Measurements from ENCODE around the gene CD2AP.

Gene CD2AP

GRCh38 chr6:47581591-47581990, 104.0 kb downstream of the CD2AP start:
- H3K4me1 ChIP-seq (ENCODE audit: control insufficient read depth, low read depth, low read length), result no peaks in the 10 kb centered on the region
- H3K27ac ChIP-seq (ENCODE audit: low read length), result no peak overlapping the region
- no peak overlapping the region for H3K4me3 ChIP-seq (ENCODE audit: low read length)
- no peaks in the 10 kb centered on the region for H3K27me3 ChIP-seq (ENCODE audit: control insufficient read depth, insufficient read depth, low read length)
- H3K36me3 ChIP-seq (ENCODE audit: control insufficient read depth, low read depth, low read length), result peaks cover 41% of the 10 kb centered on the region
- no peaks in the 10 kb centered on the region for H3K9me3 ChIP-seq (ENCODE audit: control insufficient read depth, low read depth, low read length)
- H3K9ac ChIP-seq (ENCODE audit: low read length), result no peak overlapping the region

DNA sequence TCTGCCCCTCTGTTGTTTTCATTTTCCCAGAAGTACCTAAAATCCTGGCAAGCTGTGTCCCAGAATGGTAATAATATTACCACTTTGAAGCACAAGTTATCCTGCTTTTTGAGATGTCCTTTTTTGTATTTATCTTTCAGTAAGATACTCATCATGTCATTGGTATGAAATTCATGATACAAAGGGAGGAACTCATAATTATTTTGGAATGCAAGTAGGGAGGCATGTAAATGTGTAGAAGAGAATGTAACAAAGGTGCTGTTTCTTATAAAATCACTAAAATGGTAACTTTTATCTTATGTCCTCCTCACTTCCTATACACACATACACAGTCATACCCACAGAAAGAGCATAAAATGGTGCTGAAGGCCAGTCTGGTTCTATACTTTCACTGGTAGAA, 109.9 kb downstream of the CD2AP start:
- Histone ChIP-seq H3K27ac (ENCODE audit: low read length) (no peak overlapping the region), H3K4me1 (ENCODE audit: control insufficient read depth, low read depth, low read length) (no peaks in the 10 kb centered on the region), H3K4me3 (ENCODE audit: low read length) (no peak overlapping the region), H3K9me3 (ENCODE audit: control insufficient read depth, low read depth, low read length) (no peaks in the 10 kb centered on the region), H3K9ac (ENCODE audit: low read length) (no peak overlapping the region), H3K36me3 (ENCODE audit: control insufficient read depth, low read depth, low read length) (peaks cover 50% of the 10 kb centered on the region), H3K27me3 (ENCODE audit: control insufficient read depth, insufficient read depth, low read length) (no peaks in the 10 kb centered on the region)

- no peak overlapping the region for H3K4me3 ChIP-seq (ENCODE audit: low read length)
- H3K36me3 ChIP-seq (ENCODE audit: control insufficient read depth, low read depth, low read length), result peaks cover 46% of the 10 kb centered on the region
- H3K4me1 ChIP-seq (ENCODE audit: control insufficient read depth, low read depth, low read length), result no peaks in the 10 kb centered on the region
- no peaks in the 10 kb centered on the region for H3K9me3 ChIP-seq (ENCODE audit: control insufficient read depth, low read depth, low read length)
- no peaks in the 10 kb centered on the region for H3K27me3 ChIP-seq (ENCODE audit: control insufficient read depth, insufficient read depth, low read length)
- H3K9ac ChIP-seq (ENCODE audit: low read length), result no peak overlapping the region
- peak overlapping the region; percentile 54 for H3K27ac ChIP-seq (ENCODE audit: low read length)
These were observed 114.7 kb downstream of the CD2AP start for GRCh38 chr6:47592131-47592840.

GRCh38 chr6:47593979-47594378, 116.4 kb downstream of the CD2AP start:
- peaks cover 42% of the 10 kb centered on the region for H3K36me3 ChIP-seq (ENCODE audit: control insufficient read depth, low read depth, low read length)
- H3K9me3 ChIP-seq (ENCODE audit: control insufficient read depth, low read depth, low read length), result no peaks in the 10 kb centered on the region
- no peak overlapping the region for H3K4me3 ChIP-seq (ENCODE audit: low read length)
- no peaks in the 10 kb centered on the region for H3K27me3 ChIP-seq (ENCODE audit: control insufficient read depth, insufficient read depth, low read length)
- no peaks in the 10 kb centered on the region for H3K4me1 ChIP-seq (ENCODE audit: control insufficient read depth, low read depth, low read length)
- no peak overlapping the region for H3K27ac ChIP-seq (ENCODE audit: low read length)
- no peak overlapping the region for H3K9ac ChIP-seq (ENCODE audit: low read length)

DNA sequence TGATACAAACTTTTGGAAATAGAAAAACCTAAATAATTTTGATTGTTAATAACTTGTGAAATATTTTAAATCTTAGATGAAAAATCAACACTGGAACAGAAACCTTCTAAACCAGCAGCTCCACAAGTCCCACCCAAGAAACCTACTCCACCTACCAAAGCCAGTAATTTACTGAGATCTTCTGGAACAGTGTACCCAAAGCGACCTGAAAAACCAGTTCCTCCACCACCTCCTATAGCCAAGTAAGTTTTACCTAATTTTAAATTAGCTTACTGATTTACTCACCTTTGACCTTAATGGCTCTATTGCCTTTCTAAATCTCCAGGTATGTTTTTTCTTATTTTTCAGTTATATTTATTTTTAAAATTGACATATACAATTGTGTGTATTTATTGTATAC, 118.2 kb downstream of the CD2AP start:
- Histone ChIP-seq H3K27me3 (ENCODE audit: control insufficient read depth, insufficient read depth, low read length) (no peaks in the 10 kb centered on the region), H3K27ac (ENCODE audit: low read length) (no peak overlapping the region), H3K36me3 (ENCODE audit: control insufficient read depth, low read depth, low read length) (peaks cover 45% of the 10 kb centered on the region), H3K4me1 (ENCODE audit: control insufficient read depth, low read depth, low read length) (no peaks in the 10 kb centered on the region), H3K9me3 (ENCODE audit: control insufficient read depth, low read depth, low read length) (no peaks in the 10 kb centered on the region), H3K4me3 (ENCODE audit: low read length) (no peak overlapping the region), H3K9ac (ENCODE audit: low read length) (no peak overlapping the region)

- peaks cover 41% of the 10 kb centered on the region for H3K36me3 ChIP-seq (ENCODE audit: control insufficient read depth, low read depth, low read length)
These were observed 120.8 kb downstream of the CD2AP start for GRCh38 chr6:47598367-47598766.

DNA sequence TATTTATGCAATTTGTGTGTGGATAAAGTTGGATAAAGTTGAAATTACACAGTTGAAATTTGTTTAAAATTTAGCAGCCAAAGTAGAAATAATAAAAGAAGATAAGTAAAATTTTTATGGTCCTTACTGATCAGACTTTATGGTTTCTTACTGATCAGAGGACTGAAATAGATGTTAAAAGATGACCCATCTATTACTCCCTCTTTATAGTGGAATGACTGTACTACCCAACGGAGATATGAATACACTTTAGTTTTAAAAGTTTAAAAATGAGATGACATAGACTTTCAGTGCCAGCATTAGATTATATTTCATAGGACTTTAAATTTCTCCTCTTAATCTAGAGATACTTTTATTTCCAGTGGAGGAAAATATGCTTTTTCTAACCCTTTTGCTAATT, 121.9 kb downstream of the CD2AP start:
- Histone ChIP-seq H3K36me3 (ENCODE audit: control insufficient read depth, low read depth, low read length) (peaks cover 41% of the 10 kb centered on the region), H3K27me3 (ENCODE audit: control insufficient read depth, insufficient read depth, low read length) (no peaks in the 10 kb centered on the region), H3K27ac (ENCODE audit: low read length) (no peak overlapping the region), H3K9ac (ENCODE audit: low read length) (no peak overlapping the region), H3K9me3 (ENCODE audit: control insufficient read depth, low read depth, low read length) (no peaks in the 10 kb centered on the region), H3K4me1 (ENCODE audit: control insufficient read depth, low read depth, low read length) (no peaks in the 10 kb centered on the region), H3K4me3 (ENCODE audit: low read length) (no peak overlapping the region)

More at GRCh38 chr6:47598367-47598766, 120.8 kb downstream of the CD2AP start:
- Histone ChIP-seq H3K4me1 (ENCODE audit: control insufficient read depth, low read depth, low read length) (no peaks in the 10 kb centered on the region), H3K4me3 (ENCODE audit: low read length) (no peak overlapping the region), H3K27me3 (ENCODE audit: control insufficient read depth, insufficient read depth, low read length) (no peaks in the 10 kb centered on the region), H3K9me3 (ENCODE audit: control insufficient read depth, low read depth, low read length) (no peaks in the 10 kb centered on the region), H3K27ac (ENCODE audit: low read length) (no peak overlapping the region), H3K9ac (ENCODE audit: low read length) (no peak overlapping the region)

GRCh38 chr6:47603227-47603626, 125.6 kb downstream of the CD2AP start:
- H3K36me3 ChIP-seq (ENCODE audit: control insufficient read depth, low read depth, low read length), result peaks cover 36% of the 10 kb centered on the region

DNA sequence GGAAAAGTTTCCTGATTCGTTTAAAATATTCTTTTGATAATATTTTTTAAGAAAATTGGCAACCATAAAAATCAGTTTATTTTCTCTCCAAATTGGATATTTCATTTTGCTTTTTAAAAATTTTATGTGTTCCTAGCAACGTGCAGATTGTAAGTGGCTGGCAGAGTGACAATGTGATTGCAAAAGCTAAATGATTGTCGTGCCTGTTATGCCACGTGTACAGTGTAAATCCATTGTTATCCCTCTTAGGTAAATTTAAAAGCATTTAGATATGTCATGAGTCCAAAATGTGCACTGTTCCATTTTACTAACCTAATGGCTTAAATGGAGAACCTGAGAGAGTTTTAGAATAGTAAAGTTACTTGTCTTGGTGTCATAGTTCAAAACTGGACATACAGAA, 126.4 kb downstream of the CD2AP start:
- Histone ChIP-seq H3K27ac (ENCODE audit: low read length) (no peak overlapping the region), H3K27me3 (ENCODE audit: control insufficient read depth, insufficient read depth, low read length) (no peaks in the 10 kb centered on the region), H3K36me3 (ENCODE audit: control insufficient read depth, low read depth, low read length) (peaks cover 34% of the 10 kb centered on the region), H3K9me3 (ENCODE audit: control insufficient read depth, low read depth, low read length) (no peaks in the 10 kb centered on the region), H3K4me1 (ENCODE audit: control insufficient read depth, low read depth, low read length) (no peaks in the 10 kb centered on the region), H3K4me3 (ENCODE audit: low read length) (no peak overlapping the region), H3K9ac (ENCODE audit: low read length) (no peak overlapping the region)

More at GRCh38 chr6:47603227-47603626, 125.6 kb downstream of the CD2AP start:
- H3K4me3 ChIP-seq (ENCODE audit: low read length), result no peak overlapping the region
- no peaks in the 10 kb centered on the region for H3K27me3 ChIP-seq (ENCODE audit: control insufficient read depth, insufficient read depth, low read length)
- no peaks in the 10 kb centered on the region for H3K9me3 ChIP-seq (ENCODE audit: control insufficient read depth, low read depth, low read length)
- no peak overlapping the region for H3K9ac ChIP-seq (ENCODE audit: low read length)
- H3K4me1 ChIP-seq (ENCODE audit: control insufficient read depth, low read depth, low read length), result no peaks in the 10 kb centered on the region
- H3K27ac ChIP-seq (ENCODE audit: low read length), result no peak overlapping the region

- Histone ChIP-seq H3K4me3 (ENCODE audit: low read length) (no peak overlapping the region), H3K27me3 (ENCODE audit: control insufficient read depth, insufficient read depth, low read length) (no peaks in the 10 kb centered on the region), H3K9me3 (ENCODE audit: control insufficient read depth, low read depth, low read length) (no peaks in the 10 kb centered on the region), H3K9ac (ENCODE audit: low read length) (no peak overlapping the region), H3K27ac (ENCODE audit: low read length) (no peak overlapping the region), H3K36me3 (ENCODE audit: control insufficient read depth, low read depth, low read length) (peaks cover 24% of the 10 kb centered on the region), H3K4me1 (ENCODE audit: control insufficient read depth, low read depth, low read length) (no peaks in the 10 kb centered on the region)
These were observed 144.4 kb downstream of the CD2AP start for GRCh38 chr6:47621838-47622449.

DNA sequence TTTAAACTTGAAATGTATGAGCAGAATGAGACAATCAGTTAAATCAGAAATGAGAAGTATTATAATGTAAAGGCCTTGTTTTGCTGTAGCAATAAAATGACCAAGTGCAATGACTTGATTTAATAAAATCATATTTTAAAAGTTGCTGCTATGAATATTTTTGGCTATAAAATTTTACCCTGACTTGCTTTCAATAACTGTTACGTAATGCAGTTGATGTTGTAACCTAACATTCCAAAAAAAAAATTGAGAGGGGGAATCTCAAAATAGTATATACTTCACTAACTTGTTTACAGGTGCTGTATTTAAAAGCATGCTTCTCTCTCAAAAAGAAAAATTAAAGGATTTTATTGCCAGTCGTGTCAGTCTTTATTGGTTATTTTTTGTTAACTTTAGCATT, 149.2 kb downstream of the CD2AP start:
- H3K27me3 ChIP-seq (ENCODE audit: control insufficient read depth, insufficient read depth, low read length), result no peaks in the 10 kb centered on the region
- no peaks in the 10 kb centered on the region for H3K9me3 ChIP-seq (ENCODE audit: control insufficient read depth, low read depth, low read length)
- H3K4me3 ChIP-seq (ENCODE audit: low read length), result no peak overlapping the region
- no peak overlapping the region for H3K27ac ChIP-seq (ENCODE audit: low read length)
- peaks cover 12% of the 10 kb centered on the region for H3K36me3 ChIP-seq (ENCODE audit: control insufficient read depth, low read depth, low read length)
- no peak overlapping the region for H3K9ac ChIP-seq (ENCODE audit: low read length)
- H3K4me1 ChIP-seq (ENCODE audit: control insufficient read depth, low read depth, low read length), result no peaks in the 10 kb centered on the region
